PFSK-1 (cell line): Measurements from ENCODE around the gene SLIT3.

Experiments used
- FOXP2 ChIP-seq: optimal IDR thresholded peaks from 2 replicates; pipeline ENCODE3; 2011; ENCODE audit warnings: borderline replicate concordance, control low read depth, inconsistent platforms; ENCODE audit not compliant: insufficient read depth; ENCODE audit errors: extremely low read length, extremely low read depth
- POLR2AphosphoS5 ChIP-seq: IDR thresholded peaks from 2 replicates; pipeline ENCODE4 v1.6.1; 2012; ENCODE audit warnings: low read depth, mild to moderate bottlenecking, control low read depth, low read length, moderate library complexity
- REST ChIP-seq, 2 experiments: IDR thresholded peaks; 2 replicates each; pipeline versions ENCODE4 v1.6.1 to v1.8.0; 2011 to 2012; ENCODE audit warnings: low read depth in 2 of 2, low read length in 2 of 2, control low read depth in 1 of 2, inconsistent platforms in 1 of 2, mild to moderate bottlenecking in 1 of 2, moderate library complexity in 1 of 2; ENCODE audit not compliant: insufficient read depth in 1 of 2
- SIN3A ChIP-seq: IDR thresholded peaks from 2 replicates; pipeline ENCODE4 v1.6.1; 2012; ENCODE audit warnings: mild to moderate bottlenecking, low read length, moderate library complexity, borderline replicate concordance; ENCODE audit not compliant: insufficient read depth
- TAF1 ChIP-seq: IDR thresholded peaks from 2 replicates; pipeline ENCODE4 v1.6.1; 2012; ENCODE audit warnings: low read length, control low read depth, borderline replicate concordance; ENCODE audit not compliant: insufficient read depth

GRCh38 chr5:169103586-169104181, 197.3 kb downstream of the SLIT3 start:
- TF ChIP-seq REST (IDR thresholded peaks at IDR 0.05; ENCODE audit: insufficient read depth in 1 of 2, low read depth in 2 of 2, low read length in 2 of 2) (no peak), POLR2AphosphoS5 (no peak), TAF1 (no peak), SIN3A (no peak), FOXP2 (no peak)
